ENCODE results near the gene UBR1. TPM values are rescaled to one million over a fixed set of nuclear protein-coding genes. Genes with fewer than 3 reads are reported as not detected.
"Not testable (repeated sequence)": the region's sequence is repeated elsewhere in the genome, so short reads cannot be mapped to it uniquely, and the experiment has no call there.

Gene UBR1
- total and polyA plus RNA-seq, 5 donors from 2014 or later, result 15.9 to 48.2 (median 18.2) TPM

GRCh38 chr15:43008150-43008549 is 97.7 kb downstream of the UBR1 start:
- no peak for DNase-seq
- no peaks in the 10 kb centered on the region for H3K4me1 Mint-ChIP-seq
- H3K27me3 Mint-ChIP-seq, result no peaks in the 10 kb centered on the region
- no peak for ATAC-seq (ENCODE audit: low read depth in 2 of 2)
- H3K9me3 Mint-ChIP-seq, result no peaks in the 10 kb centered on the region
- H3K36me3 Mint-ChIP-seq, result peaks cover 30% of the 10 kb centered on the region
- Histone ChIP-seq H3K27me3 (ENCODE audit: control insufficient read depth, insufficient read depth, low read length) (no peaks in the 10 kb centered on the region), H3K4me3 (ENCODE audit: low read depth, low read length) (no peak overlapping the region), H3K4me1 (ENCODE audit: control insufficient read depth, insufficient read depth, low read length, poor library complexity, severe bottlenecking) (no peaks in the 10 kb centered on the region), H3K27ac (ENCODE audit: insufficient read depth, low read length, poor library complexity, severe bottlenecking) (no peak overlapping the region), H3K9me3 (ENCODE audit: control insufficient read depth in 2 of 2, low read length in 2 of 2) (no peaks in the 10 kb centered on the region), H3K36me3 (ENCODE audit: control insufficient read depth, insufficient read depth, low read length) (peaks cover 54% of the 10 kb centered on the region)
- no peak overlapping the region for H3K27ac Mint-ChIP-seq
- H3K4me3 Mint-ChIP-seq, result no peak overlapping the region

- Histone ChIP-seq H3K27ac (ENCODE audit: insufficient read depth, low read length, poor library complexity, severe bottlenecking) (no peak overlapping the region), H3K9me3 (ENCODE audit: control insufficient read depth in 2 of 2, low read length in 2 of 2) (no peaks in the 10 kb centered on the region), H3K27me3 (ENCODE audit: control insufficient read depth, insufficient read depth, low read length) (no peaks in the 10 kb centered on the region), H3K36me3 (ENCODE audit: control insufficient read depth, insufficient read depth, low read length) (peaks cover 60% of the 10 kb centered on the region), H3K4me1 (ENCODE audit: control insufficient read depth, insufficient read depth, low read length, poor library complexity, severe bottlenecking) (no peaks in the 10 kb centered on the region), H3K4me3 (ENCODE audit: low read depth, low read length) (no peak overlapping the region)
- no peaks in the 10 kb centered on the region for H3K27me3 Mint-ChIP-seq
- no peak overlapping the region for H3K4me3 Mint-ChIP-seq
- H3K27ac Mint-ChIP-seq, result no peak overlapping the region
- H3K9me3 Mint-ChIP-seq, result no peaks in the 10 kb centered on the region
- peaks cover 33% of the 10 kb centered on the region for H3K36me3 Mint-ChIP-seq
- no peak for ATAC-seq (ENCODE audit: low read depth in 2 of 2)
- no peaks in the 10 kb centered on the region for H3K4me1 Mint-ChIP-seq
- no peak for DNase-seq
Measured at GRCh38 chr15:43007551-43007950, 98.3 kb downstream of the UBR1 start.

GRCh38 chr15:43006991-43007390 is 98.8 kb downstream of the UBR1 start:
- ATAC-seq (ENCODE audit: low read depth in 2 of 2), result no peak
- no peak overlapping the region for H3K4me3 Mint-ChIP-seq
- H3K4me1 Mint-ChIP-seq, result no peaks in the 10 kb centered on the region
- H3K27ac Mint-ChIP-seq, result no peak overlapping the region
- H3K27me3 Mint-ChIP-seq, result no peaks in the 10 kb centered on the region
- peaks cover 34% of the 10 kb centered on the region for H3K36me3 Mint-ChIP-seq
- no peaks in the 10 kb centered on the region for H3K9me3 Mint-ChIP-seq
- Histone ChIP-seq H3K27ac (ENCODE audit: insufficient read depth, low read length, poor library complexity, severe bottlenecking) (no peak overlapping the region), H3K36me3 (ENCODE audit: control insufficient read depth, insufficient read depth, low read length) (peaks cover 59% of the 10 kb centered on the region), H3K4me3 (ENCODE audit: low read depth, low read length) (no peak overlapping the region), H3K27me3 (ENCODE audit: control insufficient read depth, insufficient read depth, low read length) (no peaks in the 10 kb centered on the region), H3K4me1 (ENCODE audit: control insufficient read depth, insufficient read depth, low read length, poor library complexity, severe bottlenecking) (no peaks in the 10 kb centered on the region), H3K9me3 (ENCODE audit: control insufficient read depth in 2 of 2, low read length in 2 of 2) (no peaks in the 10 kb centered on the region)
- DNase-seq, result no peak

- peaks cover 26% of the 10 kb centered on the region for H3K36me3 Mint-ChIP-seq
- not testable (repeated sequence) for H3K4me1 ChIP-seq (ENCODE audit: control insufficient read depth, insufficient read depth, low read length, poor library complexity, severe bottlenecking); H3K27ac Mint-ChIP-seq; H3K4me3 Mint-ChIP-seq; ATAC-seq (ENCODE audit: low read depth in 2 of 2); H3K9me3 ChIP-seq (ENCODE audit: control insufficient read depth in 2 of 2, low read length in 2 of 2); H3K27me3 ChIP-seq (ENCODE audit: control insufficient read depth, insufficient read depth, low read length); H3K27me3 Mint-ChIP-seq; H3K9me3 Mint-ChIP-seq; H3K4me3 ChIP-seq (ENCODE audit: low read depth, low read length); H3K4me1 Mint-ChIP-seq; H3K27ac ChIP-seq (ENCODE audit: insufficient read depth, low read length, poor library complexity, severe bottlenecking); DNase-seq
- peaks cover 50% of the 10 kb centered on the region for H3K36me3 ChIP-seq (ENCODE audit: control insufficient read depth, insufficient read depth, low read length)
Measured at GRCh38 chr15:43004886-43005595, 100.8 kb downstream of the UBR1 start.

GRCh38 chr15:42999201-42999779 is 106.5 kb downstream of the UBR1 start:
- H3K36me3 ChIP-seq (ENCODE audit: control insufficient read depth, insufficient read depth, low read length), result peaks cover 50% of the 10 kb centered on the region
- ATAC-seq (ENCODE audit: low read depth in 2 of 2), result no peak
- peaks cover 0 to 7% (median 0%) of the 10 kb centered on the region in 4 donors for H3K4me1 Mint-ChIP-seq
- H3K27ac ChIP-seq (ENCODE audit: insufficient read depth, low read length, poor library complexity, severe bottlenecking), result no peak overlapping the region
- no peaks in the 10 kb centered on the region for H3K27me3 Mint-ChIP-seq
- H3K27me3 ChIP-seq (ENCODE audit: control insufficient read depth, insufficient read depth, low read length), result no peaks in the 10 kb centered on the region
- no peak overlapping the region for H3K4me3 Mint-ChIP-seq
- peaks cover 34% of the 10 kb centered on the region for H3K36me3 Mint-ChIP-seq
- no peaks in the 10 kb centered on the region for H3K9me3 Mint-ChIP-seq
- H3K4me3 ChIP-seq (ENCODE audit: low read depth, low read length), result no peak overlapping the region
- DNase-seq, result no peak
- H3K27ac Mint-ChIP-seq, result peak overlapping the region in 1 of 3 donors; percentile 46
- no peaks in the 10 kb centered on the region for H3K4me1 ChIP-seq (ENCODE audit: control insufficient read depth, insufficient read depth, low read length, poor library complexity, severe bottlenecking)
- H3K9me3 ChIP-seq (ENCODE audit: control insufficient read depth in 2 of 2, low read length in 2 of 2), result no peaks in the 10 kb centered on the region

- Histone ChIP-seq H3K36me3 (ENCODE audit: control insufficient read depth, insufficient read depth, low read length) (peaks cover 40% of the 10 kb centered on the region), H3K27me3 (ENCODE audit: control insufficient read depth, insufficient read depth, low read length) (no peaks in the 10 kb centered on the region), H3K9me3 (ENCODE audit: control insufficient read depth in 2 of 2, low read length in 2 of 2) (no peaks in the 10 kb centered on the region), H3K4me1 (ENCODE audit: control insufficient read depth, insufficient read depth, low read length, poor library complexity, severe bottlenecking) (no peaks in the 10 kb centered on the region), H3K27ac (ENCODE audit: insufficient read depth, low read length, poor library complexity, severe bottlenecking) (no peak overlapping the region), H3K4me3 (ENCODE audit: low read depth, low read length) (no peak overlapping the region)
- Mint-ChIP-seq H3K4me1 (peaks cover 0 to 7% (median under 1%) of the 10 kb centered on the region in 4 donors), H3K9me3 (no peaks in the 10 kb centered on the region), H3K27me3 (no peaks in the 10 kb centered on the region), H3K27ac (no peak overlapping the region), H3K4me3 (no peak overlapping the region), H3K36me3 (peaks cover 28% of the 10 kb centered on the region)
- DNase-seq (no peak), ATAC-seq (ENCODE audit: low read depth in 2 of 2) (no peak)
Measured at GRCh38 chr15:42996871-42997270, 109.0 kb downstream of the UBR1 start.

- ATAC-seq (ENCODE audit: low read depth in 2 of 2) (no peak), DNase-seq (no peak)
- H3K27me3 Mint-ChIP-seq, result no peaks in the 10 kb centered on the region
- H3K36me3 Mint-ChIP-seq, result peaks cover 33% of the 10 kb centered on the region
- H3K27ac Mint-ChIP-seq, result no peak overlapping the region
- H3K27ac ChIP-seq (ENCODE audit: insufficient read depth, low read length, poor library complexity, severe bottlenecking), result no peak overlapping the region
- peaks cover 39% of the 10 kb centered on the region for H3K36me3 ChIP-seq (ENCODE audit: control insufficient read depth, insufficient read depth, low read length)
- peaks cover 0 to 7% (median 4%) of the 10 kb centered on the region in 4 donors for H3K4me1 Mint-ChIP-seq
- H3K27me3 ChIP-seq (ENCODE audit: control insufficient read depth, insufficient read depth, low read length), result no peaks in the 10 kb centered on the region
- no peak overlapping the region for H3K4me3 ChIP-seq (ENCODE audit: low read depth, low read length)
- no peaks in the 10 kb centered on the region for H3K4me1 ChIP-seq (ENCODE audit: control insufficient read depth, insufficient read depth, low read length, poor library complexity, severe bottlenecking)
- H3K4me3 Mint-ChIP-seq, result peak overlapping the region in 1 of 4 donors; percentile 54
- no peaks in the 10 kb centered on the region for H3K9me3 Mint-ChIP-seq
- H3K9me3 ChIP-seq (ENCODE audit: control insufficient read depth in 2 of 2, low read length in 2 of 2), result no peaks in the 10 kb centered on the region
Measured at GRCh38 chr15:42994546-42994945, 111.3 kb downstream of the UBR1 start.

- Mint-ChIP-seq H3K9me3 (no peaks in the 10 kb centered on the region), H3K4me1 (peaks cover 0 to 11% (median 4%) of the 10 kb centered on the region in 4 donors), H3K27ac (peak overlapping the region in 1 of 3 donors; percentile 29), H3K27me3 (no peaks in the 10 kb centered on the region), H3K4me3 (no peak overlapping the region), H3K36me3 (peaks cover 35% of the 10 kb centered on the region)
- Histone ChIP-seq H3K36me3 (ENCODE audit: control insufficient read depth, insufficient read depth, low read length) (peaks cover 53% of the 10 kb centered on the region), H3K27ac (ENCODE audit: insufficient read depth, low read length, poor library complexity, severe bottlenecking) (no peak overlapping the region), H3K4me1 (ENCODE audit: control insufficient read depth, insufficient read depth, low read length, poor library complexity, severe bottlenecking) (no peaks in the 10 kb centered on the region), H3K27me3 (ENCODE audit: control insufficient read depth, insufficient read depth, low read length) (no peaks in the 10 kb centered on the region), H3K4me3 (ENCODE audit: low read depth, low read length) (no peak overlapping the region), H3K9me3 (ENCODE audit: control insufficient read depth in 2 of 2, low read length in 2 of 2) (no peaks in the 10 kb centered on the region)
- ATAC-seq (ENCODE audit: low read depth in 2 of 2) (no peak), DNase-seq (no peak)
Measured at GRCh38 chr15:42992626-42993025, 113.2 kb downstream of the UBR1 start.

Measured in CD4-positive, CD25-positive, alpha-beta regulatory T cell (primary cell).